GM23338 (cell line): ENCODE results near the gene ZNF281. TPM values are rescaled to one million over a fixed set of nuclear protein-coding genes. Genes with fewer than 3 reads are reported as not detected.

Experiments used
- ATAC-seq: fragments of 200-7000 bp; cut with Tn5 transposase; 3 replicates; pipeline ENCODE4 v1.9.1; 2020
- DNase-seq: peaks from one replicate; pipeline ENCODE4 v3.0.0-alpha.2; 2015; ENCODE audit warnings: low spot score
- H2AFZ ChIP-seq: fragments of 200-600 bp; sonication (generic); 2 replicates; pipeline ENCODE4 v1.8.0; 2016; ENCODE audit warnings: antibody characterized with exemption, mild to moderate bottlenecking, moderate library complexity
- H3F3A ChIP-seq: fragments of 200-600 bp; sonication (generic); replicated peaks from 2 replicates; pipeline ENCODE4 v1.8.0; 2017; ENCODE audit warnings: antibody characterized with exemption, mixed run types, low read depth
- H3K27ac ChIP-seq: fragments of 200-600 bp; sonication (generic); 2 replicates; pipeline ENCODE4 v1.6.1; 2016; ENCODE audit warnings: low read depth
- H3K27me3 ChIP-seq: fragments of 200-600 bp; sonication (generic); 2 replicates; pipeline ENCODE4 v1.8.0; 2016; ENCODE audit warnings: mild to moderate bottlenecking, mixed run types, moderate library complexity; ENCODE audit not compliant: insufficient read depth
- H3K36me3 ChIP-seq: fragments of 200-600 bp; sonication (generic); 2 replicates; pipeline ENCODE4 v1.8.0; 2016; ENCODE audit warnings: mild to moderate bottlenecking; ENCODE audit not compliant: insufficient read depth
- H3K4me1 ChIP-seq: fragments of 200-600 bp; sonication (generic); 2 replicates; pipeline ENCODE4 v1.8.0; 2016; ENCODE audit warnings: mild to moderate bottlenecking, moderate library complexity; ENCODE audit not compliant: insufficient read depth
- H3K4me2 ChIP-seq: fragments of 200-600 bp; sonication (generic); 2 replicates; pipeline ENCODE4 v1.7.1; 2017; ENCODE audit warnings: mixed run types
- H3K4me3 ChIP-seq: fragments of 200-600 bp; sonication (generic); 2 replicates; pipeline ENCODE4 v1.6.1; 2016; ENCODE audit warnings: mixed run types
- H3K79me2 ChIP-seq: fragments of 200-600 bp; sonication (generic); replicated peaks from 2 replicates; pipeline ENCODE4 v1.8.0; 2017; ENCODE audit warnings: mild to moderate bottlenecking; ENCODE audit not compliant: insufficient read depth
- H3K9me2 ChIP-seq: fragments of 200-600 bp; sonication (generic); 2 replicates; pipeline ENCODE4 v1.8.0; 2017; ENCODE audit not compliant: insufficient read depth
- H4K20me1 ChIP-seq: fragments of 200-600 bp; sonication (generic); replicated peaks from 2 replicates; pipeline ENCODE4 v1.8.0; 2017; ENCODE audit warnings: mild to moderate bottlenecking; ENCODE audit not compliant: insufficient read depth
- H3K27ac Mint-ChIP-seq: 2 replicates; pipeline ENCODE4 v1.8.0; 2020; ENCODE audit warnings: inconsistent platforms, mild to moderate bottlenecking, moderate library complexity, mixed read lengths
- H3K27me3 Mint-ChIP-seq: 3 replicates; pipeline ENCODE4 v1.8.0; 2022; ENCODE audit warnings: low read depth, mild to moderate bottlenecking, moderate library complexity, mixed read lengths, inconsistent platforms; ENCODE audit not compliant: insufficient read depth, poor library complexity
- H3K36me3 Mint-ChIP-seq: 3 replicates; pipeline ENCODE4 v1.8.0; 2021; ENCODE audit warnings: low read depth, mild to moderate bottlenecking, inconsistent platforms, moderate library complexity, mixed read lengths
- H3K4me1 Mint-ChIP-seq: 3 replicates; pipeline ENCODE4 v1.8.0; 2020; ENCODE audit warnings: mild to moderate bottlenecking, inconsistent platforms, mixed read lengths
- H3K4me3 Mint-ChIP-seq: 3 replicates; pipeline ENCODE4 v1.8.0; 2021; ENCODE audit warnings: moderate library complexity, mild to moderate bottlenecking, inconsistent platforms, mixed read lengths
- H3K9me3 Mint-ChIP-seq: 3 replicates; pipeline ENCODE4 v1.8.0; 2020; ENCODE audit warnings: moderate library complexity, mild to moderate bottlenecking, inconsistent platforms, mixed read lengths
- CREB1 ChIP-seq: fragments of 250-450 bp; sonication (Bioruptor Pico); IDR thresholded peaks from 2 replicates; pipeline ENCODE4 v1.5.0; 2020; ENCODE audit warnings: low read depth, mild to moderate bottlenecking, moderate library complexity
- EZH2 ChIP-seq: fragments of 200-600 bp; sonication (generic); IDR thresholded peaks from one replicate; pipeline ENCODE4 v1.8.0; 2017; ENCODE audit warnings: antibody characterized with exemption, mild to moderate bottlenecking, low read depth; ENCODE audit not compliant: unreplicated experiment
- JUNB ChIP-seq: IDR thresholded peaks from one replicate; pipeline ENCODE4 v1.6.1; 2016; ENCODE audit warnings: antibody characterized with exemption; ENCODE audit not compliant: unreplicated experiment
- POLR2AphosphoS5 ChIP-seq: IDR thresholded peaks from 2 replicates; pipeline ENCODE4 v1.6.1; 2016; ENCODE audit warnings: antibody characterized with exemption, low read depth
- polyA plus RNA-seq: library from polyadenylated mRNA; unstranded; fragments of >200 nt; fragmentation: Nextera tagmentation; extraction: Ambion mirVana; gene quantifications from 2 replicates; pipeline ENCODE4 v1.2.1, GENCODE V29; 2016
- total RNA-seq: library from RNA; depleted of rRNA; stranded (reverse); fragments of >200 nt; shearing (Covaris generic); gene quantifications from 2 replicates; pipeline ENCODE4 v1.2.3, GENCODE V29; 2014
- TF ChIP-seq, protein P1 (sequence below): fragments of 250-450 bp; sonication (Bioruptor Pico); IDR thresholded peaks from 2 replicates; pipeline ENCODE4 v1.5.0; 2020; ENCODE audit warnings: mild to moderate bottlenecking, moderate library complexity
- TF ChIP-seq, protein P2 (sequence below): IDR thresholded peaks from 2 replicates; pipeline ENCODE4 v1.6.1; 2016; ENCODE audit warnings: antibody characterized with exemption
- TF ChIP-seq, protein P3 (sequence below): IDR thresholded peaks from one replicate; pipeline ENCODE4 v1.6.1; 2018; ENCODE audit warnings: antibody characterized with exemption; ENCODE audit not compliant: unreplicated experiment
- TF ChIP-seq, protein P4 (sequence below), 2 experiments: fragments of 200-600 bp in 1 of 2; sonication (generic) in 1 of 2; conservative IDR thresholded peaks; 2 replicates each; pipeline versions ENCODE4 v1.5.1 to v1.6.1; 2016 to 2017; ENCODE audit warnings: antibody characterized with exemption in 2 of 2, low read depth in 2 of 2, mild to moderate bottlenecking in 2 of 2, moderate library complexity in 1 of 2

ZNF281 gene
- total and polyA plus RNA-seq, 2 experiments from 2014 or later: 62.1 to 79.3 TPM

DNA sequence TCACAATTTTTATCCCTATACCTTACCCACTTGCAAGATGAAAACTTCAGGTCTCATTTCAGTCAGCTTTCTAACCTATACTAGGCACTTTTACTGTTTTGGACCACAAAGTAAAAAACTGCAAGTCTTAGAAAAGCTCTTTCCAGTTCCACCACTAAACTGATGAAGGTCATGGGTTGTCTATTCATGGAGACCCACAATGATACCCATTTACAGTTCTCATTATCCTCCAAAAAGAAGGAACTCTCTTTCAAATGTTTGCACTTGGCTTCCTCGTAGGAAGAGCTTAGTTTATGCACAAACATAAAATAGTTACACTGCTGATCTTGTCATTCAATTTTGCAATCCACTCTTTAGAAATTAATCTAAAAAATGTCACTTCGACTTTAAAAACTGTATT is 9.3 kb downstream of the ZNF281 start (continued):
- TF ChIP-seq, protein P1, sequence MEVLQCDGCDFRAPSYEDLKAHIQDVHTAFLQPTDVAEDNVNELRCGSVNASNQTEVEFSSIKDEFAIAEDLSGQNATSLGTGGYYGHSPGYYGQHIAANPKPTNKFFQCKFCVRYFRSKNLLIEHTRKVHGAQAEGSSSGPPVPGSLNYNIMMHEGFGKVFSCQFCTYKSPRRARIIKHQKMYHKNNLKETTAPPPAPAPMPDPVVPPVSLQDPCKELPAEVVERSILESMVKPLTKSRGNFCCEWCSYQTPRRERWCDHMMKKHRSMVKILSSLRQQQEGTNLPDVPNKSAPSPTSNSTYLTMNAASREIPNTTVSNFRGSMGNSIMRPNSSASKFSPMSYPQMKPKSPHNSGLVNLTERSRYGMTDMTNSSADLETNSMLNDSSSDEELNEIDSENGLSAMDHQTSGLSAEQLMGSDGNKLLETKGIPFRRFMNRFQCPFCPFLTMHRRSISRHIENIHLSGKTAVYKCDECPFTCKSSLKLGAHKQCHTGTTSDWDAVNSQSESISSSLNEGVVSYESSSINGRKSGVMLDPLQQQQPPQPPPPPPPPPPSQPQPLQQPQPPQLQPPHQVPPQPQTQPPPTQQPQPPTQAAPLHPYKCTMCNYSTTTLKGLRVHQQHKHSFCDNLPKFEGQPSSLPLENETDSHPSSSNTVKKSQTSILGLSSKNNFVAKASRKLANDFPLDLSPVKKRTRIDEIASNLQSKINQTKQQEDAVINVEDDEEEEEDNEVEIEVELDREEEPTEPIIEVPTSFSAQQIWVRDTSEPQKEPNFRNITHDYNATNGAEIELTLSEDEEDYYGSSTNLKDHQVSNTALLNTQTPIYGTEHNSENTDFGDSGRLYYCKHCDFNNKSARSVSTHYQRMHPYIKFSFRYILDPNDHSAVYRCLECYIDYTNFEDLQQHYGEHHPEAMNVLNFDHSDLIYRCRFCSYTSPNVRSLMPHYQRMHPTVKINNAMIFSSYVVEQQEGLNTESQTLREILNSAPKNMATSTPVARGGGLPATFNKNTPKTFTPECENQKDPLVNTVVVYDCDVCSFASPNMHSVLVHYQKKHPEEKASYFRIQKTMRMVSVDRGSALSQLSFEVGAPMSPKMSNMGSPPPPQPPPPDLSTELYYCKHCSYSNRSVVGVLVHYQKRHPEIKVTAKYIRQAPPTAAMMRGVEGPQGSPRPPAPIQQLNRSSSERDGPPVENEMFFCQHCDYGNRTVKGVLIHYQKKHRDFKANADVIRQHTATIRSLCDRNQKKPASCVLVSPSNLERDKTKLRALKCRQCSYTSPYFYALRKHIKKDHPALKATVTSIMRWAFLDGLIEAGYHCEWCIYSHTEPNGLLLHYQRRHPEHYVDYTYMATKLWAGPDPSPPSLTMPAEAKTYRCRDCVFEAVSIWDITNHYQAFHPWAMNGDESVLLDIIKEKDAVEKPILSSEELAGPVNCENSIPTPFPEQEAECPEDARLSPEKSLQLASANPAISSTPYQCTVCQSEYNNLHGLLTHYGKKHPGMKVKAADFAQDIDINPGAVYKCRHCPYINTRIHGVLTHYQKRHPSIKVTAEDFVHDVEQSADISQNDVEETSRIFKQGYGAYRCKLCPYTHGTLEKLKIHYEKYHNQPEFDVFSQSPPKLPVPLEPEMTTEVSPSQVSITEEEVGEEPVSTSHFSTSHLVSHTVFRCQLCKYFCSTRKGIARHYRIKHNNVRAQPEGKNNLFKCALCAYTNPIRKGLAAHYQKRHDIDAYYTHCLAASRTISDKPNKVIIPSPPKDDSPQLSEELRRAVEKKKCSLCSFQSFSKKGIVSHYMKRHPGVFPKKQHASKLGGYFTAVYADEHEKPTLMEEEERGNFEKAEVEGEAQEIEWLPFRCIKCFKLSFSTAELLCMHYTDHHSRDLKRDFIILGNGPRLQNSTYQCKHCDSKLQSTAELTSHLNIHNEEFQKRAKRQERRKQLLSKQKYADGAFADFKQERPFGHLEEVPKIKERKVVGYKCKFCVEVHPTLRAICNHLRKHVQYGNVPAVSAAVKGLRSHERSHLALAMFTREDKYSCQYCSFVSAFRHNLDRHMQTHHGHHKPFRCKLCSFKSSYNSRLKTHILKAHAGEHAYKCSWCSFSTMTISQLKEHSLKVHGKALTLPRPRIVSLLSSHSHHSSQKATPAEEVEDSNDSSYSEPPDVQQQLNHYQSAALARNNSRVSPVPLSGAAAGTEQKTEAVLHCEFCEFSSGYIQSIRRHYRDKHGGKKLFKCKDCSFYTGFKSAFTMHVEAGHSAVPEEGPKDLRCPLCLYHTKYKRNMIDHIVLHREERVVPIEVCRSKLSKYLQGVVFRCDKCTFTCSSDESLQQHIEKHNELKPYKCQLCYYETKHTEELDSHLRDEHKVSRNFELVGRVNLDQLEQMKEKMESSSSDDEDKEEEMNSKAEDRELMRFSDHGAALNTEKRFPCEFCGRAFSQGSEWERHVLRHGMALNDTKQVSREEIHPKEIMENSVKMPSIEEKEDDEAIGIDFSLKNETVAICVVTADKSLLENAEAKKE (CRISPR knock-in tag): no peak
- TF ChIP-seq EZH2: no peak

DNA sequence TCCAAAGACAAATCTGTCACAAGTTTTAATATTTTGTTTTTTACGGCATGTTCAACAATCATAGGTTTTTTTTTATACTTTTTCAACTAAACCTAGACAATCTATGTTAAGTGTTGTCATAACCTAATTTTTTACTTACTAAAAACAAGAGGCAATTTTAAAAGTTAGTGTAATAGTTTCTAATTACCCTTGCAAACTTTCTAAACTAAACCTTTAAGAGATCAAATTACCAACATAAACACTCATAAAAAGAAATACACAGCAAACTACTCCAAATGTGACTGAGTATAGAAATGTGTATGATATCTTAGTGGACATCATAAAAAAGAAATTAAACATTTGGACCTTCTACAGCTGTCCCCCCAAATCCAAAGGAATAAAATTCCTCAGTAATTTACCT is 10.0 kb downstream of the ZNF281 start:
- H2AFZ ChIP-seq: no peak overlapping the region
- H3K4me2 ChIP-seq: 0 out of 2 replicates have a peak overlapping the region, but pooled peaks have one; percentile 7
- no peak overlapping the region for H3K4me3 ChIP-seq
- Mint-ChIP-seq H3K4me1 (peaks cover 68% of the 10 kb centered on the region), H3K36me3 (peaks cover 22% of the 10 kb centered on the region; the same call in 2 of the 3 replicates), H3K27ac (peak overlapping the region; percentile 18; the same call in 1 of the 2 replicates), H3K27me3 (no peaks in the 10 kb centered on the region), H3K4me3 (no peak overlapping the region), H3K9me3 (no peaks in the 10 kb centered on the region)
- ATAC-seq (no peak), DNase-seq (no peak)
- H3K79me2 ChIP-seq: peaks cover 73% of the 10 kb centered on the region
- H3F3A ChIP-seq: no peaks in the 10 kb centered on the region
- H3K27ac ChIP-seq: no peak overlapping the region
- no peaks in the 10 kb centered on the region for H3K9me2 ChIP-seq
- peaks cover 55% of the 10 kb centered on the region for H3K4me1 ChIP-seq
- TF ChIP-seq POLR2AphosphoS5: no peak
- TF ChIP-seq, protein P2, sequence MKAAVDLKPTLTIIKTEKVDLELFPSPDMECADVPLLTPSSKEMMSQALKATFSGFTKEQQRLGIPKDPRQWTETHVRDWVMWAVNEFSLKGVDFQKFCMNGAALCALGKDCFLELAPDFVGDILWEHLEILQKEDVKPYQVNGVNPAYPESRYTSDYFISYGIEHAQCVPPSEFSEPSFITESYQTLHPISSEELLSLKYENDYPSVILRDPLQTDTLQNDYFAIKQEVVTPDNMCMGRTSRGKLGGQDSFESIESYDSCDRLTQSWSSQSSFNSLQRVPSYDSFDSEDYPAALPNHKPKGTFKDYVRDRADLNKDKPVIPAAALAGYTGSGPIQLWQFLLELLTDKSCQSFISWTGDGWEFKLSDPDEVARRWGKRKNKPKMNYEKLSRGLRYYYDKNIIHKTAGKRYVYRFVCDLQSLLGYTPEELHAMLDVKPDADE: no peak
- TF ChIP-seq, protein P3, sequence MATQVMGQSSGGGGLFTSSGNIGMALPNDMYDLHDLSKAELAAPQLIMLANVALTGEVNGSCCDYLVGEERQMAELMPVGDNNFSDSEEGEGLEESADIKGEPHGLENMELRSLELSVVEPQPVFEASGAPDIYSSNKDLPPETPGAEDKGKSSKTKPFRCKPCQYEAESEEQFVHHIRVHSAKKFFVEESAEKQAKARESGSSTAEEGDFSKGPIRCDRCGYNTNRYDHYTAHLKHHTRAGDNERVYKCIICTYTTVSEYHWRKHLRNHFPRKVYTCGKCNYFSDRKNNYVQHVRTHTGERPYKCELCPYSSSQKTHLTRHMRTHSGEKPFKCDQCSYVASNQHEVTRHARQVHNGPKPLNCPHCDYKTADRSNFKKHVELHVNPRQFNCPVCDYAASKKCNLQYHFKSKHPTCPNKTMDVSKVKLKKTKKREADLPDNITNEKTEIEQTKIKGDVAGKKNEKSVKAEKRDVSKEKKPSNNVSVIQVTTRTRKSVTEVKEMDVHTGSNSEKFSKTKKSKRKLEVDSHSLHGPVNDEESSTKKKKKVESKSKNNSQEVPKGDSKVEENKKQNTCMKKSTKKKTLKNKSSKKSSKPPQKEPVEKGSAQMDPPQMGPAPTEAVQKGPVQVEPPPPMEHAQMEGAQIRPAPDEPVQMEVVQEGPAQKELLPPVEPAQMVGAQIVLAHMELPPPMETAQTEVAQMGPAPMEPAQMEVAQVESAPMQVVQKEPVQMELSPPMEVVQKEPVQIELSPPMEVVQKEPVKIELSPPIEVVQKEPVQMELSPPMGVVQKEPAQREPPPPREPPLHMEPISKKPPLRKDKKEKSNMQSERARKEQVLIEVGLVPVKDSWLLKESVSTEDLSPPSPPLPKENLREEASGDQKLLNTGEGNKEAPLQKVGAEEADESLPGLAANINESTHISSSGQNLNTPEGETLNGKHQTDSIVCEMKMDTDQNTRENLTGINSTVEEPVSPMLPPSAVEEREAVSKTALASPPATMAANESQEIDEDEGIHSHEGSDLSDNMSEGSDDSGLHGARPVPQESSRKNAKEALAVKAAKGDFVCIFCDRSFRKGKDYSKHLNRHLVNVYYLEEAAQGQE: no peak
- TF ChIP-seq EZH2: no peak
- TF ChIP-seq, protein P4, sequence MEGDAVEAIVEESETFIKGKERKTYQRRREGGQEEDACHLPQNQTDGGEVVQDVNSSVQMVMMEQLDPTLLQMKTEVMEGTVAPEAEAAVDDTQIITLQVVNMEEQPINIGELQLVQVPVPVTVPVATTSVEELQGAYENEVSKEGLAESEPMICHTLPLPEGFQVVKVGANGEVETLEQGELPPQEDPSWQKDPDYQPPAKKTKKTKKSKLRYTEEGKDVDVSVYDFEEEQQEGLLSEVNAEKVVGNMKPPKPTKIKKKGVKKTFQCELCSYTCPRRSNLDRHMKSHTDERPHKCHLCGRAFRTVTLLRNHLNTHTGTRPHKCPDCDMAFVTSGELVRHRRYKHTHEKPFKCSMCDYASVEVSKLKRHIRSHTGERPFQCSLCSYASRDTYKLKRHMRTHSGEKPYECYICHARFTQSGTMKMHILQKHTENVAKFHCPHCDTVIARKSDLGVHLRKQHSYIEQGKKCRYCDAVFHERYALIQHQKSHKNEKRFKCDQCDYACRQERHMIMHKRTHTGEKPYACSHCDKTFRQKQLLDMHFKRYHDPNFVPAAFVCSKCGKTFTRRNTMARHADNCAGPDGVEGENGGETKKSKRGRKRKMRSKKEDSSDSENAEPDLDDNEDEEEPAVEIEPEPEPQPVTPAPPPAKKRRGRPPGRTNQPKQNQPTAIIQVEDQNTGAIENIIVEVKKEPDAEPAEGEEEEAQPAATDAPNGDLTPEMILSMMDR (conservative IDR thresholded peaks at IDR 0.05; ENCODE audit: low read depth in 2 of 2): no peak
- no peak for TF ChIP-seq CREB1
- no peak for TF ChIP-seq JUNB
- no peaks in the 10 kb centered on the region for H3K27me3 ChIP-seq
- H3K36me3 ChIP-seq: peaks cover 5% of the 10 kb centered on the region; the same call in 1 of the 2 replicates
- H4K20me1 ChIP-seq: peaks cover 10% of the 10 kb centered on the region; the same call in 1 of the 2 replicates
